Posterior vena cava (tissue), 2 donors: ENCODE data around the gene CLCNKB. TPM values are rescaled to one million over a fixed set of nuclear protein-coding genes. Genes with fewer than 3 reads are reported as not detected.
"Not testable (repeated sequence)": the region's sequence is repeated elsewhere in the genome, so short reads cannot be mapped to it uniquely, and the experiment has no call there.

Source experiments
- DNase-seq: peaks from one replicate; pipeline ENCODE4 v3.0.0-alpha.2; 2020; ENCODE audit warnings: low spot score
- intact Hi-C, 2 donors: fragments of 100-400 bp; cut with DNase I; formaldehyde crosslinking; loops; one replicate each; pipeline versions ENCODE4 v1.14.1 to v1.14.2; 2022 to 2023
- total RNA-seq, 2 donors: library from RNA; stranded (reverse); fragmentation: NEBNext Ultra II Directional; extraction: Animal tissue kit (Norgen Biotek cat#: 25700); gene quantifications; one replicate each; pipeline ENCODE4 v1.2.1, GENCODE V29; 2021
- donor health status: DM: yes; HTN: yes; CAD: no.
- donor health status: DM: yes; HTN: yes; CAD: no.

Gene CLCNKB
- total RNA-seq, 2 donors from 2014 or later = 0.62 to 0.88 TPM

DNA sequence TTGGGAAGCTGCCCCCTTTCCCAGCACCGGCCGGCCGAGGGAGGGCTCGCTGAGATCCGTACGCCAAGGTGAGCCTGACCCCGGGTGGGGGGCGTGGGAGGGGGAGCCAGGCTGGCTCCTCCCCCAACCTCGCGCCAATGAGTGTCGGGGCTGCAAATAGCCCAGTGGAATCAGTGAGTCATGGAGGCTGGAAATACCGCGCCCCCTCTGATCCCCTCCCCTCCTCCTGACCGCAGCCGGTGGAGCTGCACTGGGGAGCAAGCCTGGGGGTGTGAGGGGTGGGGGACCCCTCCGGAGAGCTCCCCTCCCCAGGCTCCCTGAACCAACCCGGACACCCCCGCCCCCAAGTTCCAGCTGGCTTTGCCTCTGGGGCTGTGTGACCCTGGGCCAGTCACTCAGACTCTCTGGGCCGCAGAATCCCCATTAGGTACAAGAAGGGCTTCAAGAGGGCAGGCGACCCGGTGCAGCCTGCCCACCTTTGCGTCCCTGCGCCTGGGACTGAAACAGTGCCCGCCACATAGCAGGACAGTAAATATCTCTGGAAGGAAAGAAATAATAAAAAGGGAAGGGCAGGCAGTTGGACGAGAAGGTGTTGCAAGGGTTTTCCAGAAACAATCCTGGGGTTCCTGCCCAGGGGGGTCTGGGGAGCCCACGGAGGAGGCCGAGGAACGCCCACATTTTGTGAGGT lies 30.2 kb upstream of the CLCNKB start:
- DNase-seq = no peak
- intact Hi-C loops = no loop called here

GRCh38 chr1:16013908-16014258 lies 29.7 kb upstream of the CLCNKB start:
- no peak for DNase-seq

DNA sequence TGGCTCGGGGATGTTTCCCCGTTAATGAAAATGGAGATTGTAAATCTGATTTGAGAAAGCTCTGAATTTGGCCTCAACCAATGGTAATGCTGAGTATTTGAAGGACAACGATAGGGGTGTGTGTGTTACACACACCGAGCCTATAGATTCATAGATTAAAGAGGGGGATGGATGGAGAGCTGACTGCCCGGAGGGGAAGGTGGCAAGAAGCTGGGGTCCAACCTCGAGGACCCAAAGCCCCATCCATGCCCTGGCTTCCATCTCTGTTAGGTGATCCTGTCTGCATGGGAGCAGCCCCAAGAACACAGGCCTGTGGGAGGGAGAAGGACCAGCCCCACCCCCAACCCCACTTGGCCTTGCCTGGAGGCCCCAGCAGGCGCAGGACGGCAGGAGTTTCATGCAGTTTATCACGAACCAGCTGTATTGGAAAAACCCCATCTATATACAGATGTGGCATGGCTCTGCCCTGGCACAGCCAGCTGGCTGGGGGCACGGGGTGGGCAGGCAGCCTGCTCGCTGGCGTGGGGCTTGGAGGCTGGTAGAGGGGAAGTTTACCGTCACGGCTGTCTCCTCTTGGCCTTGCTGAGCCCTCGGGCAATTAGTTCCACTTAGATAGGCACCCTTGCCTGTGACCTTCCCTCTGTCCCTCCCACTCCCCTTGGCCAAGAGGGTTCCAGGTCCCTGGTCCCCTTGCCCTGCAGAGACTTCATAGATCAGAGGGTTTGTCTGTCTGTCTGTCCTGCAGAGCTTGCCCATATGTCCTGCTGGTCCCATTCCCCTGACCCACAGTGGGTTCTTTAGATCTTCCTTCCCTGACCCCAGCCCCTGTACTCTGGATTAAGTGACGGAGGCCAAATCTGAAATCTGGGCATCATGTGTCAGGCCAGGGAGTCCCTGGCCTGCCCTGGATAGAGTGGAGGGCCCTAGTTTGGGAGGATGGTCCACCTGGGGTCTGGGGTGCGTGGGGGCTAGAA lies 28.8 kb upstream of the CLCNKB start:
- intact Hi-C loops = no loop called here
- DNase-seq = no peak

More at GRCh38 chr1:16013908-16014258, 29.7 kb upstream of the CLCNKB start:
- intact Hi-C loops = no loop called here

GRCh38 chr1:16015491-16015890 lies 28.1 kb upstream of the CLCNKB start:
- no peak for DNase-seq
- intact Hi-C loops = no loop called here

GRCh38 chr1:16015960-16016901 lies 27.4 kb upstream of the CLCNKB start:
- no peak for DNase-seq
- intact Hi-C loops = no loop called here

DNA sequence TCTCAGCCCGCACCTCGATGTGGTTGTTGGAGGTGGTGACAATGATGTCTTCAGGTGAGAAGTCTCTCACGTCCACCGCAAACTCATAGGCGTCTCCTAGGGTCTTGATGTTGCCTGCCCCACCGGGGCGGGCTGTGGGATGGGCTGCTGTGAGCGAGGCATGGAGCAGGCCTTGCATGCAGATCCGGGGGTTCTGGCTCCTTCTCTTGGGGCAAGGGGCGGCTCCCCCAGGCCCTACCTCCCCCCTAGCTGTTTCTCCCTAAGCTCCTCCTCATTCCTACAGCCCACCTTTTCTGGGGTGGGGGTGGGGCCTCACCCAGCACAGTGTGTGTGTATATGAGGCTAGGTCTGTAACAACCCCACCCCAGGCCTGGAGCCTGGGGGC lies 26.5 kb upstream of the CLCNKB start:
- DNase-seq = no peak
- intact Hi-C loops = no loop called here

DNA sequence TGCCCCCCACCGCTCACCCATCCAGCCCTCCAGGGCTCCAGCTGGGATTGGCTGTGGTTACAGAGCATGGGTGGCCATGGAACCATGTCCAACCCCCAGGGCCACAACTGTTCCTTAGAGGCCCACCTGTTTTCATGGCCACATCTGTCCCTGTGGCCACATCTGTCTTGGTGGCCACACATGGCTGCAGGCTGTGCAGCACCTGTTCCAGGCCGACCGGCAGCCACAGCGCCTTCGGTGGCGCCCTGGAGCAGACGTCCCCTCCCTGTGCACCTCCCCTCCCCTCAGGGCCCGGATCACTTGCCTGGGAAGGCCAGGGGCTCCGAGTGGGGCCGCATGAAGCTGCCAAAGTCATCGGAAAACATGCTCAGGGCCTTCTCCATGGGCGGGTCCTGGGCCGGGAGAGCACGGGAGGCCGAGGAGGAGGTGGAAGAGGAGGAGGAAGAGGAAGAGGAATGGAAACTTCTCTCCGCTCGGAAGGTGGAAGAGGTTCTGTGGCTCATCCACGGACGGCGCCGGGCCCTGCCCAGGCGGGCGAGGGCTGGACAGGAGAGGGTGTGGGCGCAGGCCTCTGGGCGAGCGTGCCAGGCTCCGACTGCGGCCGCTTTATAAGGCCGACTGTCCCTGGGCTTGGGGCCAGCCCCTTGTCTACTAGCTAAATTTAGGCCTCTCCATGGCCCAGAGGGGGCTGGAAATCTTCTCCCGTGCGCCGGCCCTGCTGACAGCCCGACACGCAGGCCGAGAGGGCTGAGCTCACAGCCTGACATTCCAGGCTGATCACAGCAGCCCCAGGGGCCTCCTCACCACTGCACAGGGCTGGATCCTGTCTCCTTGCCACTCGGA lies 25.9 kb upstream of the CLCNKB start, which contains the start of gene HSPB7:
HSPB7 (minus strand) TSS at position 583 of the 843 bp plus-strand sequence; CDS start at position 503, 80 bp downstream.
- peak; percentile 96 for DNase-seq
- intact Hi-C loops = no loop called here

DNA sequence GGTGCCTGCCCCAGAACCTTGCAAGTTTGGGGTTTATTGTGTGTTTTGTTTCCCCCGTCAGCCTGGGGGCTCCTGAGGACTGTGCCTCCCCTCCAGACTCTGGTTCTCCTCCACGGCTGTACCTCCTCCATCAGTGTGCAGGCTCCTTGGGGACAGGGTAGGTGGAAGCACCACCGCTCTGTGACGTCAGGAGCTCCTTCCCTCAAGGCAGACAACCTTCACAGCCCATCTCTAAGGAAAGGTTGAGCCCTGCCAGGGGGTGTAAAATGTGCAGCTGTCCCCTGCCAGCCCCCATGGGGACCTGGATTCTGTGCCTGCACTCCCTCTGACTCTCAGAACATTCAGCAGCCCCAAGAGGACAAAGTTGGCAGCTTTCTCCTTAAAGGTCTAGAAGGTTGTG lies 25.3 kb upstream of the CLCNKB start:
- intact Hi-C loops = no loop called here

DNA sequence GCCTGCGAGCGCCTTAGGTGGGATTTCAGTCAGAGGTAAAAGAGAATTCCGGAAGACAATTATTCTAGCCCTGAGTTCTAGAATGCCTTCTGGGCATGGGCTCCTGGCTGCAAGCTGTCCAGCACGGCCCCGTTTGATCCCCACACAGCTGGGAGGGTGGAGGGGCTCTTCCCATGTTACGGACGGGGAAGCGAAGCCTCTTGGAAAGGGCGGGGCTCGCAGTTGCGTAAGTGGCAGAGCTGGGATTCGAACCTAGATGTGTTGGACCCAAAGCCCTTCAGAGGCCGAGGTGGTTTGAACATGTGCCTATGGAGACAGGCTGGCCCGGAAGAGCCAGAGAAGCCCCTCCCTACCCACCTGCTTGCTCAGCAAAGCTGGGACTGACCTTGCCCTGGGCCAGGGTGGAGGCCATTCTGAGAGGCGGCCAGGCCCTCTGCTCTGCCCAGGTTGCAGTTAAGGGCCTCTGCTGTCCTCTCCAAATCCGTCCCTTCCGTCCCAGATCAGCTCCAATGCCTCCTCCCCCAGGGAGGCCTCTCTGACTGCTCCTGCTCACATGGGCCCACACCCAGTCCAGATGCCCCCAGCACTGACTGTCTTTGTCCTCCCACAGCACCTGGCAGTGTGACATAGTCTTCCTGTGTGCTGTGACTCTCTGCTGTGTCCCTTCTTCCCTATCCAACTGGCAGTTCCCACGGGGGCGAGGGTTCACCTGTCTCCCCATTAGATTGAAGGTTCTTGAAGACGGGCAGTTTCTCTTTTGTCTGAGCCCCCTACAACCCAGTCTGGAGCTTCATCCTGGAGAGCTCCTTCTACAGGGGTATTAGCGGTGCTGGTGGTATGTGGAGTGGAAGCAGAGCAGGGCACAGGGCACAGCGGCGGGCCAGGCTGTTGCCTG lies 24.6 kb upstream of the CLCNKB start:
- intact Hi-C loops = no loop called here
- DNase-seq = no peak

More for the DNA sequence above, 25.3 kb upstream of the CLCNKB start:
- DNase-seq = no peak

DNA sequence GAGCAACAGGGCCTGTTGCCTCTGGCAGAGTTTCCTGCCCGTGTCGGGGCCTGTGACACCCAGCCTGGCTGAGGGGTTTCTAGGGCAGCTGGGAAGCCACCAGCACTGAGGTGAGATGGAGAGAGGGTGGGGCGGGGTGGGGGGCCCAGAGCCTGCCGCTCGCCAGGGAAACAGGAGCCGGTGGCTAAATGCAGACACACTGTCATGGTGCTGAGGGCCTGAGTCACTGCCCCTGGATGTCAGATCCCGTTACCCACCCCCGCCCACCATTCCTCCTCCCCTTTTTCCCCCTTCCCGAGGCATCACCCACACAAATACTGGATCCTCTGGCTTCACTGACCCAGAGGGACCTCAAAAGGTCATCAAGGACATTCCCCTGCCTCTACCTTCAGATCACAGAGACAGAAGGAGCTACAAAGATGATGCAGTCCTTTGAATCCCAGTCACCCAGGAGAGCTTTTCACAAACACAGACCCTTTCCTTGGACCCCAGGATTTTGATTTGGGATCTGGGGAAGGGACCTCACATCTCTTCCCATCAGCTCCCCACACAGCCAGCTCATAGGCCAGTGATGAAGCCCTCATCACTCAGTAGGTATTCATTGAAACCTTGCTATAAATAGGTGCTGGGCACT lies 23.8 kb upstream of the CLCNKB start:
- intact Hi-C loops = no loop called here
- DNase-seq = no peak

DNA sequence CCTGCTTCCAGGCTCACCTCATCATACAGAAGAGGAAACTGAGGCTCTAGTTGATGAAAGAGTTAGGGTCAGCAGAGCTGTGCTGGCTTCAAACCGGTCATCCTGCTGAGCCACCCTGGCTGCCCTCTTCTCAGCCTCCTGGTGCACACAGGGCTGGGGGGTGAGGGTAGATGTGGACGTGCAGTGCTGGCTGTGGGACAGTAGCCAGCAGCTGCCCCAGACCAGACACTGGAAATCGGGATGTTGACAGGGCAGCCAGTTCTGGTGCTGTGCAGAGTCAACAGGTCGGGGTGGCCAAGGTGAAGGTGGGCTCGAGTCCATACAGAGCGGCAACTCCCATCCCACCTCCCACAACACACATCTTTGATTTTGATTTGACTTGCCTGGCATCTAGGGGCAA lies 23.3 kb upstream of the CLCNKB start:
- intact Hi-C loops = no loop called here
- no peak for DNase-seq

DNA sequence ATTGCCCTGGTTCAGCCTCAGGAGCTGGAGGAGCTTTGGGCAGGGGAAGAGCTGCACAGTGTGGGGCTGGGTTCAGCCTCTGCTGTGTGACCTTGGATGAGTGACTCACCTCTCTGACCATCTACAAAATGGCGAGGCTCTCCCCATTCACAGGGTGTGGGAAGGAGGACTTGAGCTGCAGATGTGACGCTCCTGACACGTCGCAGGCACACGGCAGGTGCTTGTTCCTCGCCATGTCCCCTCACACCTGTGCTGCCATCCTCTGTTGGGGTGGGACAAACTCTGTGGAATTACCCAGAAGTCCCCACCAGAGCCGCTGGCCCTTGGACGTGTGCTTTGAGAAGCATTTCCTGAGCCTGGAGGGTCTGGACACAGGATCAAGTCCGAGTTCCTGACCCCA lies 22.7 kb upstream of the CLCNKB start:
- intact Hi-C loops, DNase-seq: not testable (repeated sequence)

DNA sequence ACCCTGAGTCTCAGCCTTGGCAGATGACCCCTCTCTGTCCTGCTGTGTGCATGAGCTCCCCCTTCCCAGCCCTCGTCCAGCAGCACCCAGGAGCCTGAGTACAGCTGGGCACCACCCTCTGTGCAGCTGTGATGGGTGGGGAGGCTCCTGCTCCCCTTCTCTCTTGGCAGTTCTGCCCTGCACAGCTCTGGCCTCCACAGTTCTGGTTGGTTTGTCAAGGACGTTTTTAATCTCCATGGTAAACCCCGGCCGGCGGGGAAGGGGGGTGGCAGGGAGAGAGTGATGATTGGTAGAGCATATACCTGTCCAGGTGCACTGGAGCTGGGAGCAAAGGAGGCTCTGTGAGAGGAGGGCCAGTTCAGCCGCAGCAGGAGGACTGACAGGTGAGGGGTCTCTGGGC lies 21.9 kb upstream of the CLCNKB start, which contains the start of gene CLCNKA:
CLCNKA (plus strand) TSS at position 356 of the 400 bp plus-strand sequence. CDS start 584 bp downstream, outside the sequence.
- DNase-seq = no peak
- intact Hi-C loops = no loop called here

DNA sequence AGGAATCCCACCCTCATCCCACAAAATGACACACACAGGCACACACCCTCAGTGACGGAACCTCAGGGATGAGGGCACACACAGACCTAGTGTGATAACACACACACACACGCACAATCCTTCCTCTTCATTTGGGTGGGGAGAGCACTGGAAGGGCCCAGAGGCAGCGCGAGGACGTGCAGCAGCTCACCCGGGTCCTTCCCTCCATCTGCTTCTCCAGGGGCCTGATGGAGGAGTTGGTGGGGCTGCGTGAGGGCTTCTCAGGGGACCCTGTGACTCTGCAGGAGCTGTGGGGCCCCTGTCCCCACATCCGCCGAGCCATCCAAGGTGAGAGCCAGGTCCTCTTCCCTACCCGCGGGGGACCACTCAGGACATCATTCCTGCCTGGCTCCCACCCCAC lies 21.2 kb upstream of the CLCNKB start:
- intact Hi-C loops = no loop called here

DNA sequence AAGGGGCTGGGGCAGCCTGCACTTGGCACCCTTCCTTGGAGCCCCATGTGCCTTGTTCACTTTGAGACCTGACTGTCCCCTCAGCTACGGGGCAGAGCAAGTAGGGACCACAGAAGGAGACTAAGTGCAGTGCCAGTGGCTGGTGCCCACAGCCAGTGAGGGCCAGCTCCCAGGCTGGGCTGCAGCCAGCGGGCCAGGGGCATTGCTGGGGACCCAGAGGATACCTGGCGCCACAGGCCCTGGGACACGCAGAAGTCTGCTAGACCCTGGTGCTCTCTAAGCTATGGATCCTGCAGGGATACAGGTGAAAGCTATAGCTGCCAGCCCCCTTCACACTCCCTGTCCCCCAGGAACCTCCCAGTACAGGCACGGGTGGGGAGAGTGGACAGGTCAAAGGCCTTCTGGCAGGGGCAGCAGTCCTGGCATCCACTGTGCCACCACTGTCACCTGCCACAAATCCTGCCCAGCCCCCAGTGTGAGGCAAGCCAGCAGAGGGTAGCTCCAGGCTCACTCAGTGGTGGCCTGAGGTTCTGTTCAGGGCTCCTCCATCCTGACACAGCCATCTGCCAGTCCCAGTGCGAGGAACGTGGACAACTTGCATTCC lies 20.4 kb upstream of the CLCNKB start:
- no peak for DNase-seq
- intact Hi-C loops = no loop called here

More for the DNA sequence above, 21.2 kb upstream of the CLCNKB start:
- no peak for DNase-seq

DNA sequence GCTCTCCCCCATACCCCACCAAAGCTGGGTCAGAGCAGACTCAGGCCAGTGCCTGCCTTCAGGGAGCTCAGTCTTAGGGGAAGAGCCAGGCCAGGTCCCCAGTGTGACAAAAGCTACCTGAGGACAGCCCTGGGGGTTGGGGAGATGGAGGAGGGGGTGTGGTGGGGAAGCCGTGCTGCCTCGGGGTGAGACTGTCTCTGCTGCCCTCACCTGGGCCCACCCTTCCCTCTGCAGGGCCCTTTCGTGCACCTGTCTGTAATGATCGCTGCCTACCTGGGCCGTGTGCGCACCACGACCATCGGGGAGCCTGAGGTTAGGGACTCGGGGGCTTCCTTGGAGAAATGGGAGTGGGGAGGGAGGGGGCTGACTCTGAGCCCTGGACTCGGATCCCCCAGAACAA lies 17.3 kb upstream of the CLCNKB start:
- intact Hi-C loops, DNase-seq: not testable (repeated sequence)
